Endometrial microvascular endothelial cells (primary cell): ENCODE results near the gene MSH3. TPM values are rescaled to one million over a fixed set of nuclear protein-coding genes. Genes with fewer than 3 reads are reported as not detected.
"Not testable (repeated sequence)": the region's sequence is repeated elsewhere in the genome, so short reads cannot be mapped to it uniquely, and the experiment has no call there.

Experiments
- in situ Hi-C: cut with HindIII; loops from 2 replicates; pipeline ENCODE4 v1.10.0; 2017; ENCODE audit warnings: low sequenced_read_pairs, low pct_unique_long_range_greater_than_20kb; ENCODE audit errors: inconsistent ontology term
- total RNA-seq: library from RNA; depleted of rRNA; stranded (reverse); fragments of >200 nt; gene quantifications from one replicate; pipeline ENCODE4 v1.2.3, GENCODE V29; 2015; ENCODE audit errors: inconsistent ontology term

The MSH3 gene
- total RNA-seq, 1 donor from 2014 or later = 9.8 TPM

DNA sequence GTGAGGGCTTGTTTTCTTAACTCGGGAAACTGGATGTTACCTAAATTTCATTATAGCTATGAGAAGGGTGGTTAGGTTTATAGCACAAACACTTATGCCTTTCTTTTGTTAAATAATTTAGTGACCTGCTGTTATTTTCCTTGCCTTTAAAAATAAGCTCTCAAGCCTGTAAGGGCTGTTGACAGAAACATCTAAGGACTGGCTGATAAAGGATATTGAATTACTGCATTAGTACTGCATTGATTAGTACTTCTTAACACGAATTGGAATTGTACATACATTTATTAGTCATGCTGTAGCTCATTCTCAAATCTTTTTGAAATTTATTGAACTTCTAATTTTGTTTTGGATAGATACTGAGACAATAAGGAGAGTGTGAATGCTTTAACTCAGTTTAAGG lies 85.4 kb downstream of the MSH3 start:
- in situ Hi-C loops = no loop called here

DNA sequence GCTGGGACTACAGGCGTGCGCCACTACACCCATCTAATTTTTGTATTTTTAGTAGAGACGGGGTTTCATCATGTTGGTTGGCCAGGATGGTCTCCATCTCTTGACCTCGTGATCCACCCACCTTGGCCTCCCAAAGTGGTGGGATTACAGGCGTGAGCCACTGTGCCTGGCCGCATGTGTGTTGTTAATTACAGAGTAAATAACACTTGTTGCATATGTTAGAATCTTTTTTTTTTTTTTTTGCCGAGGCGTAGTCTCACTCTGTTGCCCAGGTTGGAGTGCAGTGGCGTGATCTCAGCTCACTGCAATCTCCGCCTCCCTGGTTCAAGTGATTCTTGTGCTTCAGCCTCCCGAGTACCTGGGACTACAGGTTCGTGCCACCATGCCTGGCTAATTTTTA lies 86.0 kb downstream of the MSH3 start:
- in situ Hi-C loops = not testable (repeated sequence)

DNA sequence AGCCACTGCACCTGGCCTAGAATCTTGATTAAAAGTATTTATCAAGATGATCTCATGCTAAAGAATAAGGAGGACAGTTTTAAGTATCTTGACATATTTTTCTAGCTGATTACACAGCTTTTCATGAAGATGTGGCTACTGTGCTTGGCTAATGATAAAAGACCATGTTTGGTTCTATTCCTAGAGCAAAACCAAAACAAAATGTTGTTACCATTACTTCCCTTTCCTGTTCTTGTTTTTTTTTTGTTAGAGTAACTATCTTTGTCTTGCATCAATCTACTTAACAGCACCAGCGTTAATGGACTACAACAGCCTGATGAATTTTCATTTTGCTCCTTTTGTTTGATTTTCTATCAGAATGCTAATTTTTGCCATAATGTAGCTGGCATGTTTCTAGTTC lies 86.5 kb downstream of the MSH3 start:
- in situ Hi-C loops = no loop called here

DNA sequence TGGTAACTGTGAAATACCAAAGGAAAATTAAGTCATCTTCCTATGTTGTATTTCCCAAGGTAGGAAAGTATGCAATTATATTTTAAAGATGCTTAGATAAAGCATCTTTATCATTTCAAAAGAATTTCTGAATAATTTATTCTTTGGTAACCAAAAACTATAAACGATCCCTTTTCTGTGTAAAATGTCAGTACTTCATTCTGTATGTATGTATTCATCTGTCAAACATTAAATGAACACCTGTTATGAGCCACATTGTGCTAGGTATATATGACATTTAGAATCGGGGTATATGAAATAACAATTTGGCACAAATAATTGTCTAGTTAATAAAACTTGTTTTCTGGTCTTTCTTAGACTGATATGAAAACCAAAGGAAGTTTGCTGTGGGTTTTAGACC lies 89.7 kb downstream of the MSH3 start:
- in situ Hi-C loops = no loop called here

DNA sequence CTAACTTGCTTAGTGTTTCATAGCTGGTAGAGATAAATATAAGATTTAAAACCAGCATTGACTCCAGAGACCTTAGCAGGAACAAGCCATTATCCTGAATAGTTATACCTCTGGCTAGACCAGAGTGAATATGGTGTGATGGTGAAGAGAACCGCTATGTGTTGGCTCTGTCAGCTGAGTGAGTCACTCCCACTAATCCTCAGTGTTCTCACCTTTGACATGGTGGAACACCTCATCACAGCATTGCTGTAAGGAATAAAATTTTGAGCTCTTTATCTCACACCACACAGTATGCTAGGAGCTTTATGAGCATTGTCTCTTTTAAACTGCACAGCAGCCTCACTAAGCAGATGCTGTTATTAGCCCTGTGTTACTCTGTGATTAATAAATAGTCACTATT lies 91.0 kb downstream of the MSH3 start:
- in situ Hi-C loops = no loop called here

DNA sequence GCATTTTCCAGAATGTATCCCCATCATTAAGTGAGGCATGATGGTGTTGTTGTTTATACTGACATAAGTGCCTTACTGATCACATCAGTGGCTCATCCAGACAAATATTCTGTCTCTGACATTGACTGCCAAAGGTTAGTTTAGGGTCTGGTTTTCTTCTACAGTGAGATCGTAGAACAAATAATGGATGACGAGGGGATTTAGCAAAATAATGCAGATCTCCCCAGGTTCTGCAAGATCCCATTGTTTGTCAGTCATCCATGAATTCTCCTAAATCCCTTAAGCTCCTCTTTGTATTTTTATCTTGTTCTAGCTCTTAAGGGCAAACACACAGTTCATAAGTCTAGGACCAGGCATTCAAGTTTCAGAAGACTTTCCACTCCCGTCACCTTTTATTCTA lies 93.5 kb downstream of the MSH3 start:
- in situ Hi-C loops = no loop called here

DNA sequence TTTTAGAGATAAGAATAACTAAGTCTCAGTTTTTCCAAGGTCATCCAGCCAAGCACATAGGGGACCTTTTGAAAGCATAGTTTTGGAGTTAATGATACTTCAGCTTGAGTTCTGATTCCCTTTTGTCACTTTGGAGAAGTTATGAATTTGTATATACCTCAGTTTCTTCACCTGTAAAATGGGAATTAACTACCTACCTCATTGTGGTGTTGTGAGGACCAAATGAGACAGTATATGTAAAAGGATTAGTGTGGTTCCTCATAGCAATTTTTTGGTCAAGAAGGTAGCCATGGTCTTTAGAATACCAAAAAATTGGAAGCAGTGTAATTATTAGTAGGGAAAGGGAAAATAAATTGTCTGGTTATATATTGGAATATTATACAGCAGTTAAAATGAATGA lies 98.0 kb downstream of the MSH3 start:
- in situ Hi-C loops = no loop called here

DNA sequence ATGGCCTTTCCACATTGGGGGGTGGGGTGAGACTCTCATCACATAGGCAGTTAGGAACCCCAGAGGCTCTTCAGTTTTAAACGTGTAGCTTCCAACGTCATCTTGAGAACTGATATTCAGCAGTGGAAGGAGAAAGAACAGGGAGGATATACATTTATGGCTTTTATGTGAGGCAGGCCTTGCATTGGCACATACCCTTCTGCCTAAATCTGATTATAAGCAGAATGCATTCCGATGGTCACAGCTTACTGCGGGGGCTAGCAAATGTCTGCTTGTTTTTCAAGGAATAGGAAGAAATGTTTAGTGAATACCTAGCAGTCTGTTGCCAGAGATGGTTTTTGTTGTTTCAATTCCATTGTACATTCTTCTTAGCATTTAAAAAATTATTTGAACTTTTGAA lies 99.3 kb downstream of the MSH3 start:
- in situ Hi-C loops = no loop called here

DNA sequence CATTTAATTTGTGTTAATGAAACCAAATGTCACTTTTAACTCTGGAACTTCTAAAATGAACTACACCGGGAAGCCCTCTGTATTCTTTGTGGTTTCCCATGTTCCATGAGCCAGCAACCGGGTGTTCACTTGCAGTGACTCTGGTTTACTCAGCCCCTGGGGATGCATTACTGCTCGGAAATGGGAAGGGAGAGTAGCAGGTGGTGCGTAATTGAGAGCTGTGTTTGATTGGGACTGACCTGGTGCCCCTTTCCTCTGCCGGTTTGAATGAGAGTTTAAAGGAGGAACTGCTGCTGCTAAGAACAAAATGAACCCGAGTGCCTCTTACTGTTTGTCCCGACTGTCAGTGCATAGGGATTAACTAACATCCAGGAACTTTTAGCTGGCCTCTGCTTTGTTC lies 100.4 kb downstream of the MSH3 start:
- in situ Hi-C loops = no loop called here

DNA sequence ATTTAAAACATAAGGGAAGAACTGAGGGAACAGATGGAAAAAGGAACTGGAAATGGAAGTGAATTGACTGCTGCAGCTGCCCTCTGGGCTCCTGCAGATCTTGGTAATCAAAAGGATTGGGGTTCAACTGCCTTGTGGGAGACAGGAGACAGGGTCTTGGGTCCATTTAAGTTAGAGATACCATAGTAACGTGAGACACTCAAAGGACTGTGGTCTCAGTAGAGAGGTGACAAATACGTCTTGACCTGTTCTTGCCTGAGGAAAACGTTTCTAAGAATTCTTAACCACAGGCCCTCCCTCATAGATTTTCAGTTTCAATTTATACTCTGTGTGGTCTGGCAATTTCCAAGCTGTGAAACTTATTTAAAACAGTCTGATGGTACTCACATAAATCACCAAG lies 101.2 kb downstream of the MSH3 start:
- in situ Hi-C loops = no loop called here

DNA sequence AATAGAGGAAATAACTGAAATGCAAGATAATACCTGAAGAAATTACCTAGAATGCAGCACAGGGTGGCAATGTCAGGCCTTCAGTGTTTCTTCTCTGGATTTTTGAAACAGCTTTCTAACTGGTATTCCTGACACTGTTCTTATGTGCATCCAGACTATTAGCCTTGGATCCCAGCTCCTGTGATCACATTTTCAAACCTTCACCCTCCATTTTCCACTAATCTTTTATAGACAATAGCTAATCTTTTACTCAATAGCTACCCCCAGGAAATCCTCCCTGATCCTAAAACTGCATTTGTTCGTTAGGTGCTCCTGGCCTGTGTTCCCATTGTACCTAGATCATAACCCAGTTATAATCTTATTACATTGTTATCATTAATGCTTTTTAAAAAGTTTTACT lies 101.8 kb downstream of the MSH3 start:
- in situ Hi-C loops = no loop called here

DNA sequence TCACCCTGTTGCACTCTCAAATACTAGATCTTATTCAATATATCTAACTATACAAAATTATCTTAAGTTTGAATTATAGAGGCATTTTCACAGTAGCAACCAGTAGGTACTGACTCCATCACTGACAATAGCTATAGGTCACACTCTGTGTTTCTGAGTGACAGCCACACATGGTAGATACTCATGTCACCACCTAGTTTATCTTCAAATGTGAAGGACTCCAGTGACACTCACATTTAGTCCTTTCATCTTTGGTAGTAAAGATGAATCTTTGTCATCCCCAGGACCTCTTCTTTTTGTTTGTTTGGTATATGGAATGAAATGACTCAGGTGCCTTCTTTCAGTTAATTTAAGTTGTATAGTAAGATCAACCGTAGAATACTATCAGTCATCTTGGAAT lies 102.8 kb downstream of the MSH3 start:
- in situ Hi-C loops = no loop called here

DNA sequence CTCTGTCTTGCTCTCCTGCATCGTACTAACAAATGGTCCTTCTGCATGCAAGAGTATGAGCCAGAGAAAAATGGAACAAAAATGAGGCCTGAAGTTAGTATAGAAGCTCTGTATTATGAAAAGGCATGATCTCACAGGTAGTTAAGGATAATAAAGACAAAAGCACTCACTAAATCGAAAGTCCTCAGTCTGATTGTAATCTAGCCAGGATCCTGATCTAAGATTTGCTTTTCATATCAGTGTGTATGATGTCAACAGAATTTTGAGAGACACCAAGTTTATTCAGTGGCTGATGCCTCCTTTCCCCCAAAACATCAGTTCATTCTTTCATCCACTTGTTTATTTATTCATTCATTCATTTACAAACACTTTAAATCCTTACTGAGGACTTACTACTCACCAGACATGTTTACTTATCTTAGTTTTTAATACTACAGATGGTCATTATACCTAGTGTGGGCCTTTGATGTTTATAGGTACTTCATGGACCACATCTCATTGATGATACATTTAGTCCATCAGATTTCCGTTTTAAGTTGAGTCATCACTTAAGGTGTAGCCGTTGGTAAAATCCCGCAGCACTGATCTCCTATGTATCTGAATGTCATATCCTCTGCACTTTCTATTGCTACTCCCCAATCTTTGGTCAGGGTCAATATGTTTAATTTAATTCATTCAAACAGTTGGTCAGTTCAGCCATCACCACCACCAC lies 105.6 kb downstream of the MSH3 start:
- in situ Hi-C loops = no loop called here

DNA sequence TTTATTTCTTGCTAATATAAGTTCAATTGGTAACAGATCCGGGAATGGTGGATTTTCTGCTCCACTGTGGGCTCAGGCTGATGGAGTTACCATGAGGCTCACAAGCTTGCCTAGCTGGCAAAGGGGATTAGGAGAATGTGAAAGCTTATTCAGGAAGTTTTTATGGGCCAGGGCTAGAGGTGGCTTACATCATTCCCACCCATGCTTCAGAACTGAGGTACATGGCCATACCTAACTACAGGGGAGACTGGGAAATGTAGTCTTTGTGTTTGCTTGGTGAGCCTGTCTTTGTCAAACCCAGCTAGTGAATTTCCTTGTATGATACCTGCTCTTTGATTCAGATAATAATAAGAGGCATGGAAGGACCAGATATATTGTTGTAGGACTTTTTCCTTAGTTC lies 106.2 kb downstream of the MSH3 start:
- in situ Hi-C loops = no loop called here

DNA sequence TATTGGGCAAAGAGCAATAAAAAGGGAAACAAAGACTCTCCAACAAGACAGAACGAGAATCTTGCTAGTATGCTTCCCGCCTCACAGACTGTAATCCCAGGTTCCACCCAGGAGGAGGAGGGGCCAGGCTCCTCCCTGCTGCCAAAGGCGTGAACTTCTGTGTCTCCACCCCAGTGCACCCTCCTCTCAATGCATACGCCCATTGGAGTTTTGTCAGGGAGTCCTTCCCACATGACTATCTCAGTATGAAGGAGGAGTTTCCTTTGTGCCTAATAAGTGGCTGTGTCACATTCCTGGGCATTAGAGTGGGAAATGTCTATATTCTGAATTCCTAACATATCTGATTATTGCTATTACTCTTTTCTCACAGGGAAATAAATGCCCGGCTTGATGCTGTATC lies 106.7 kb downstream of the MSH3 start:
- in situ Hi-C loops = no loop called here

DNA sequence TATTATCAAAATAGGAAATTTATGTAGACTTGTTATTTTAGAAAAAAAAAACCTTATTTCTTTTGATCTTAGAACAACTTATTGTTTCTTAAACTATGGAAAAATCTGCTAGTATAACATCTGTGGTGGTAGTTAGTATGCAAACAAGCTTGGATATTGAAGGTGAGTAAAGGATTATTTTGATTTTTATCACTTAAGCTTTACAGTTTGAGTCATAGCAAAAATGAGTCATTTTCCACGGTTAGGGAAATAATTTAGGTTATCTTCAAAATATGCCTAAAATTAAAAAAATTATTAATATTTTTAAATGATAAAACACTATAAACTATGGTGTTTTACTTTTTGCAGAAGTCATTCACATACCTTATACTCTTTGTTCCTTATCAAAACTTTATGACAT lies 107.5 kb downstream of the MSH3 start:
- in situ Hi-C loops = no loop called here

DNA sequence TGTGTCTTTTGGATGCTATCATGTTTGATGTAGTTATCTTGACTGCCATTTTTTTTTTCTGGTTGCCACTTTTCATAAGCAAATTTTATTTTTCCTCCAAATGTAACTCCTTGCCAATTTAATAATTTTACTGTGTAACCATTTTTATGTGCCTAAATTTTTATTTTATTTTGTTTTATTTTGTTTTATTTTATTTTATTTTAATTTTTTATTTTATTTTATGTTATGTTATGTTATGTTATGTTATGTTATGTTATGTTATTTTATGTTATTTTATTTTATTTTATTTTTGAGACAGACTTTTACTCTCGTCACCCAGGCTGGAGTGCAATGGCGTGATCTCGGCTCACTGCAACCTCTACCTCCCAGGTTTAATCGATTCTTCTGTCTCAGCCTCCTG lies 108.1 kb downstream of the MSH3 start:
- in situ Hi-C loops = no loop called here

DNA sequence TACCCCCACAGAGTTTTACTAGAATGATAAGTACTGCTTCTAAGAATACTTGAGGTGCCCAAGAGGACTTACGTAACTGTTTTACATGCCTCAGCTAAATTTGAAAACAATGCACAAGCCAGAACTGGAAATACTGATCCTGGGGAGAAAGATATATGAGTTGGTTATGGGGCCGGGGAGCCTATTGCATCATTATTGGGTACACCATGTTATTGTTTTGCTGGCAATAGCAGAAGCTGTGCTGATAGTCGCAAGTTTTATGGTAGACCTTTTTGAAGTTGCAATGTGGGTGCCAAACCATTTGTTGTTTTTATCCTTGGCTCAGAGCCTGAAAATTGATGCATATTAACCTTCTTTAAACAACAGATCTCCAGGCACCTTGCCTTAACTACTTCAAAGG lies 108.8 kb downstream of the MSH3 start:
- in situ Hi-C loops = no loop called here

DNA sequence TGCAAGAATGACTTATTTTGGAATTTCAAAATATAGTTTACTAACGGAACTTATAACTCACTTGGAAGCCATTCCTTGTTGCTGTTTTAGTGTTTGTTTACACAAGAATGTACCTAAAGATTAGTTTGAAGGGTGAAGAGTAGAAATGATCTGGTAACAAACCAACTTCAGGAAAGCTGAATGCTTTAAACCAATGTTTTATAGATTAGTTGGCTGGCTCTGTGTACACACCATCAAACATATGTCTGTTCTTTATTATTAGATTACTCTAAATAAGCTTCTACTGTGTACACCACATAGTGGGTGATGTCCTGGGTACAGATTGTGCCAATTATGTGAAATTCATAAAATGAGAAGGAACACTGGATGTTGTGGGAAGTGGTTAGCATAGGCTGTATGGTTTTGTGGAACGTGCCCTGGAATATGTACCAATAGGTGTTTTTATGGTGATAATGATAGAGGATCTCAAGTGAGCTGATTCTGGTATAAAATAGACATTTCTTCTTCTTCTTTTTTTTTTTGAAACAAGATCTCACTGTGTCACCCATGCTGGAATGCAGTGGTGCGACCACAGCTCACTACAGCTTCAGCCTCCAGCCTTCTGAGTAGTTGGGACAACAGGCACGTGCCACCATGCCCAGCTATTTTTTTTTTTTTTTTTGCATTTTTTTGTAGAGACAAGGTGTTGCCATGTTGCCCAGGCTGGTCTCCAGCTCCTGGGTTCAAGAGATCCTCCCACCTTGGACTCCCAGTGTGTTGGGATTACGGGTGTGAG lies 109.6 kb downstream of the MSH3 start:
- in situ Hi-C loops = no loop called here

DNA sequence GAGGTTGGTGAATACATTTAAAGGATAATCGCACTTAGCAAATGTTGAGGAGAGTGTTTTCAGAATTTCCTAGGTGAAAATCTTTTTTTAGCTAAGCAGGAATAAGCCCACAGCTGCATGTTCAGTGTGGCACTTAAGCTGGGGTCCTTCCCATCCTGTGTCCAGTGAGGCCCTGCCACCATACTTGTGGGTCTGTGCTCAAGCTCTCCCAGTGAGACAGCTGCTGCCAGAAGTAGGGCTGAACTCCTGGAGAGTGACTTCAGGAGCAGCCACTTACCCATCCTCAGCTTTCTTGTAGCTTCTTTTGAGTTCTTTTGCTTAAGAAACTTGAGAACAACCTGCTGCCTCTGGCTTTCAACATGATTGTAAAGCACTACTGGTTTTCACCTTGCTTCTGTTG lies 110.3 kb downstream of the MSH3 start:
- in situ Hi-C loops = no loop called here
